GM11168 (cell line): ENCODE data around the gene EPN2.
"Not testable (repeated sequence)": the region's sequence is repeated elsewhere in the genome, so short reads cannot be mapped to it uniquely, and the experiment has no call there.

Experiments
- in situ Hi-C: fragments of 300-500 bp; cut with MboI; formaldehyde crosslinking; loops from one replicate; pipeline ENCODE4 v1.12.0; 2022; ENCODE audit warnings: low sequenced_read_pairs; ENCODE audit not compliant: unreplicated experiment

EPN2 gene

GRCh38 chr17:19264268-19264667 is 27.1 kb downstream of the EPN2 start:
- in situ Hi-C loops = no loop called here

- in situ Hi-C loops = no loop called here
Observed at GRCh38 chr17:19264681-19265080, 27.5 kb downstream of the EPN2 start.

- in situ Hi-C loops = no loop called here
Observed at GRCh38 chr17:19265755-19266154, 28.6 kb downstream of the EPN2 start.

- in situ Hi-C loops = no loop called here
Observed at GRCh38 chr17:19268611-19269010, 31.4 kb downstream of the EPN2 start.

- in situ Hi-C loops = no loop called here
Observed at GRCh38 chr17:19269106-19269505, 31.9 kb downstream of the EPN2 start.

GRCh38 chr17:19269641-19270040 is 32.5 kb downstream of the EPN2 start:
- in situ Hi-C loops = no loop called here

- in situ Hi-C loops = no loop called here
Observed at GRCh38 chr17:19270347-19270703, 33.2 kb downstream of the EPN2 start.

GRCh38 chr17:19270704-19271611 is 33.8 kb downstream of the EPN2 start:
- in situ Hi-C loops = no loop called here

- in situ Hi-C loops = no loop called here
Observed at GRCh38 chr17:19271780-19272357, 34.7 kb downstream of the EPN2 start.

GRCh38 chr17:19273731-19274130 is 36.6 kb downstream of the EPN2 start:
- in situ Hi-C loops = no loop called here

- in situ Hi-C loops = no loop called here
Observed at GRCh38 chr17:19274893-19275292, 37.7 kb downstream of the EPN2 start.

- in situ Hi-C loops = no loop called here
Observed at GRCh38 chr17:19275457-19276127, 38.4 kb downstream of the EPN2 start.

GRCh38 chr17:19278284-19278683 is 41.1 kb downstream of the EPN2 start:
- in situ Hi-C loops = not testable (repeated sequence)

- in situ Hi-C loops = no loop called here
Observed at GRCh38 chr17:19278729-19279128, 41.6 kb downstream of the EPN2 start.

GRCh38 chr17:19281161-19281560 is 44.0 kb downstream of the EPN2 start:
- in situ Hi-C loops = no loop called here

- in situ Hi-C loops = no loop called here
Observed at GRCh38 chr17:19284005-19284959, 47.1 kb downstream of the EPN2 start.

GRCh38 chr17:19285213-19285900 is 48.2 kb downstream of the EPN2 start:
- in situ Hi-C loops = no loop called here

- in situ Hi-C loops = no loop called here
Observed at GRCh38 chr17:19286751-19287341, 49.7 kb downstream of the EPN2 start.

GRCh38 chr17:19287651-19288050 is 50.5 kb downstream of the EPN2 start:
- in situ Hi-C loops = no loop called here
